M059J (cell line): ENCODE measurements around the gene WFDC12. TPM values are rescaled to one million over a fixed set of nuclear protein-coding genes. Genes with fewer than 3 reads are reported as not detected.

Experiments
- DNase-seq: peaks from one replicate; pipeline ENCODE4 v3.0.0-alpha.2; 2012; ENCODE audit warnings: low read depth
- total RNA-seq: library from RNA; depleted of rRNA; stranded (reverse); fragments of >200 nt; shearing (Covaris generic); gene quantifications from 2 replicates; pipeline ENCODE4 v1.2.3, GENCODE V29; 2014

WFDC12 gene
- total RNA-seq, 1 experiment from 2014 or later, result not detected

GRCh38 chr20:45115386-45115774, 8.9 kb downstream of the WFDC12 start:
- no peak for DNase-seq

GRCh38 chr20:45114465-45115385, 9.5 kb downstream of the WFDC12 start, which contains the start of gene WFDC5:
TSS of gene WFDC5 (minus strand) at chr20:45115174. CDS start at chr20:45115083, 91 bp downstream.
- no peak for DNase-seq

GRCh38 chr20:45113865-45114264, 10.4 kb downstream of the WFDC12 start:
- DNase-seq, result no peak

GRCh38 chr20:45112754-45113153, 11.5 kb downstream of the WFDC12 start:
- no peak for DNase-seq

GRCh38 chr20:45111799-45112471, 12.3 kb downstream of the WFDC12 start:
- no peak for DNase-seq

- DNase-seq, result no peak
Measured at GRCh38 chr20:45111285-45111684, 13.0 kb downstream of the WFDC12 start.

GRCh38 chr20:45110301-45110700, 14.0 kb downstream of the WFDC12 start:
- no peak for DNase-seq

GRCh38 chr20:45109634-45110033, 14.6 kb downstream of the WFDC12 start:
- DNase-seq, result no peak

- peak; percentile 42 for DNase-seq
Measured at GRCh38 chr20:45105317-45105716, 18.9 kb downstream of the WFDC12 start.

GRCh38 chr20:45104786-45105185, 19.5 kb downstream of the WFDC12 start:
- peak; percentile 98 for DNase-seq

- DNase-seq, result no peak
Measured at GRCh38 chr20:45103072-45103471, 21.2 kb downstream of the WFDC12 start.

- no peak for DNase-seq
Measured at GRCh38 chr20:45101333-45101850, 22.9 kb downstream of the WFDC12 start.

GRCh38 chr20:45100563-45101245, 23.6 kb downstream of the WFDC12 start, which contains the start of gene KCNS1:
TSS of gene KCNS1 (minus strand) at chr20:45101127. CDS start at chr20:45099236, 1,891 bp downstream.
- peak; percentile 60 for DNase-seq

- no peak for DNase-seq
Measured at GRCh38 chr20:45098103-45098773, 26.0 kb downstream of the WFDC12 start.

- DNase-seq, result no peak
Measured at GRCh38 chr20:45097485-45098102, 26.7 kb downstream of the WFDC12 start.

- no peak for DNase-seq
Measured at GRCh38 chr20:45096781-45097180, 27.5 kb downstream of the WFDC12 start.

GRCh38 chr20:45095805-45096238, 28.4 kb downstream of the WFDC12 start:
- peak; percentile 79 for DNase-seq

- no peak for DNase-seq
Measured at GRCh38 chr20:45094864-45095574, 29.2 kb downstream of the WFDC12 start.

GRCh38 chr20:45094201-45094600, 30.1 kb downstream of the WFDC12 start:
- no peak for DNase-seq

- no peak for DNase-seq
Measured at GRCh38 chr20:45092898-45093297, 31.4 kb downstream of the WFDC12 start.
